ENCODE measurements around the gene NAP1L4.

The NAP1L4 gene

DNA sequence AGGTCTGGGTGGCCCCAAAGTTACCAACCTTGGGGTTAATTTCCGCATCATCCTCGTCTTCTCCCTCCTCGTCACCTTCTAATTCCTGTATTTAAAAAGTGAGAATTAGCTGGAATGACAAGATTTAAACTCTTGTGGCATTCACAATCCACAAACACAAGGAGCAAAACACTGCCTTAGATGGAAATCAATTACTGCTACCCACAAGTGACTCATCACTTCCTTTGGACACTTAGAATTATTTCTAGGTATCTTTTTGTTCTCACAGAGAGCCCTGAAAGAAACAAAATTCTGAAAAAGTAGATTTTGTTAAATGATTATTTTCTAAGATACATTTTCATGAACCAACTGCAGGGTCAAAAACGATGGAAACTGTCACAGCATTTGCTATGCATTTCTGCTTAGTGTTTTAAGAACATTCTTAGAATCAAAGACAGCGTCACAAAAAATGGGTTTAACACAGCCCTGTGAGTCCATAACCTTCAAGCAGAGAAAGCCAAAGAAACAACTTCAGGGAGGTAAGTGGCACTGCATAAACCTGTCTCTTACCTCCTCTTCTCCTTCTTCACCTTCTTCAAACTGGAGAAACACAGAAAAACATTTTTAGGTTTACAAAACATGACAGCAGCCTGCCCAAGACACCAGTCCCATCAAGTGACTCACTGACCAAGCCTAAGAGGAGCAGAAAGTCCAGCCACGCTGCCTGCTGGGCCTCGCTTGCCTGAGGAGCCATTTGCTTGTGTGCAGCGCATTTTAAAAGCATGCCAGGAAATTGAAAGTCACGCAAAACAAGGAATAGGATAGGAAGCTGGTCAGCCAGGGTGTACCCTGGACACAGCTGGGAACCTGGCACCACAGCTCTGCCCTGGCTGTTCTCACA lies 40.7 kb downstream of the NAP1L4 start:
- Mint-ChIP-seq H3K27me3 (ENCODE audit: low read depth) (no peaks in the 10 kb centered on the region), H3K4me3 (no peak overlapping the region), H3K9me3 (no peaks in the 10 kb centered on the region), H3K4me1 (peaks cover 16% of the 10 kb centered on the region), H3K27ac (no peak overlapping the region), H3K36me3 (ENCODE audit: low read depth) (peaks cover 86% of the 10 kb centered on the region)
- TF ChIP-seq, protein P1, sequence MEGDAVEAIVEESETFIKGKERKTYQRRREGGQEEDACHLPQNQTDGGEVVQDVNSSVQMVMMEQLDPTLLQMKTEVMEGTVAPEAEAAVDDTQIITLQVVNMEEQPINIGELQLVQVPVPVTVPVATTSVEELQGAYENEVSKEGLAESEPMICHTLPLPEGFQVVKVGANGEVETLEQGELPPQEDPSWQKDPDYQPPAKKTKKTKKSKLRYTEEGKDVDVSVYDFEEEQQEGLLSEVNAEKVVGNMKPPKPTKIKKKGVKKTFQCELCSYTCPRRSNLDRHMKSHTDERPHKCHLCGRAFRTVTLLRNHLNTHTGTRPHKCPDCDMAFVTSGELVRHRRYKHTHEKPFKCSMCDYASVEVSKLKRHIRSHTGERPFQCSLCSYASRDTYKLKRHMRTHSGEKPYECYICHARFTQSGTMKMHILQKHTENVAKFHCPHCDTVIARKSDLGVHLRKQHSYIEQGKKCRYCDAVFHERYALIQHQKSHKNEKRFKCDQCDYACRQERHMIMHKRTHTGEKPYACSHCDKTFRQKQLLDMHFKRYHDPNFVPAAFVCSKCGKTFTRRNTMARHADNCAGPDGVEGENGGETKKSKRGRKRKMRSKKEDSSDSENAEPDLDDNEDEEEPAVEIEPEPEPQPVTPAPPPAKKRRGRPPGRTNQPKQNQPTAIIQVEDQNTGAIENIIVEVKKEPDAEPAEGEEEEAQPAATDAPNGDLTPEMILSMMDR (IDR thresholded peaks at IDR 0.05; ENCODE audit: unreplicated experiment in 3 of 3): no peak

GRCh38 chr11:2950825-2951224 lies 41.3 kb downstream of the NAP1L4 start:
- Mint-ChIP-seq H3K36me3 (ENCODE audit: low read depth) (peaks cover 84% of the 10 kb centered on the region), H3K27ac (no peak overlapping the region), H3K4me1 (peaks cover 20% of the 10 kb centered on the region)

DNA sequence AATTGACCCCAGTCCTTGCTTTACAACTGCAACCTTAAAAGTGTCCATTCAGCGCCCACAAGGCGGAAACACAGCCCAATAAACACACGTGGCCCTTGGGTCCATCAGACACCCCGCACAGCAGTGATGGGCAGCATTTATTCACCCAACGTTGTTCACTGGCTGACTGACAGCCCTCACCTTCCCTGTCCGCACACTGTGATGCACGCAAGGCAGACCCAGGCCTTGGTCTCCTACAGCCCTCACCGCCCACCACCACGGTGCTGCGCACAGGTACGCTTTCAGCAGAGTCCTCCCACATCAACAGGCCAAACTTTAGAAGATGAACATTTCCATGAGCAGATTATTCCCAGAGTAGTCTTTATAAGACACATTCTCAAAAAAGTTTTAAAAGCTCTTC lies 42.2 kb downstream of the NAP1L4 start:
- Mint-ChIP-seq H3K36me3 (ENCODE audit: low read depth) (peaks cover 85% of the 10 kb centered on the region), H3K27ac (peak overlapping the region in 1 of 3 experiments; percentile 7), H3K9me3 (no peaks in the 10 kb centered on the region), H3K27me3 (ENCODE audit: low read depth) (no peaks in the 10 kb centered on the region), H3K4me1 (peaks cover 27% of the 10 kb centered on the region), H3K4me3 (no peak overlapping the region)
- TF ChIP-seq, protein P1 (IDR thresholded peaks at IDR 0.05; ENCODE audit: unreplicated experiment in 3 of 3): no peak

More at GRCh38 chr11:2950825-2951224, 41.3 kb downstream of the NAP1L4 start:
- Mint-ChIP-seq H3K27me3 (ENCODE audit: low read depth) (no peaks in the 10 kb centered on the region), H3K9me3 (no peaks in the 10 kb centered on the region), H3K4me3 (no peak overlapping the region)
- TF ChIP-seq, protein P1 (IDR thresholded peaks at IDR 0.05; ENCODE audit: unreplicated experiment in 3 of 3): no peak

GRCh38 chr11:2947744-2948143 lies 44.4 kb downstream of the NAP1L4 start:
- TF ChIP-seq, protein P1 (IDR thresholded peaks at IDR 0.05; ENCODE audit: unreplicated experiment in 3 of 3): no peak
- no peaks in the 10 kb centered on the region for H3K9me3 Mint-ChIP-seq

GRCh38 chr11:2945757-2946287 lies 46.3 kb downstream of the NAP1L4 start:
- no peaks in the 10 kb centered on the region for H3K27me3 Mint-ChIP-seq (ENCODE audit: low read depth)
- peak overlapping the region; percentile 49 to 80 (median 58) for H3K27ac Mint-ChIP-seq
- peaks cover 30% of the 10 kb centered on the region for H3K4me1 Mint-ChIP-seq
- H3K36me3 Mint-ChIP-seq (ENCODE audit: low read depth): peaks cover 50% of the 10 kb centered on the region
- no peaks in the 10 kb centered on the region for H3K9me3 Mint-ChIP-seq
- TF ChIP-seq, protein P1 (IDR thresholded peaks at IDR 0.05; ENCODE audit: unreplicated experiment in 3 of 3): no peak
- peak overlapping the region in 2 of 3 experiments; percentile 13 to 61 for H3K4me3 Mint-ChIP-seq

More at GRCh38 chr11:2947744-2948143, 44.4 kb downstream of the NAP1L4 start:
- H3K4me3 Mint-ChIP-seq: no peak overlapping the region
- H3K27me3 Mint-ChIP-seq (ENCODE audit: low read depth): no peaks in the 10 kb centered on the region
- peaks cover 30% of the 10 kb centered on the region for H3K4me1 Mint-ChIP-seq
- H3K27ac Mint-ChIP-seq: no peak overlapping the region
- H3K36me3 Mint-ChIP-seq (ENCODE audit: low read depth): peaks cover 67% of the 10 kb centered on the region
